Suprapubic skin (tissue), 3 donors: Measurements from ENCODE around the gene ADAMTS17.

Experiments used
- CTCF ChIP-seq, 2 donors: fragments of 200-600 bp in 1 of 2; fragments of 450-650 bp in 1 of 2; sonication (generic) in 1 of 2; IDR thresholded peaks; one replicate each; pipeline ENCODE4 v1.5.1; 2016 to 2019; ENCODE audit warnings: antibody characterized with exemption in 2 of 2, mild to moderate bottlenecking in 1 of 2, moderate library complexity in 1 of 2
- POLR2A ChIP-seq, 2 donors: fragments of 450-650 bp; IDR thresholded peaks; one replicate each; pipeline ENCODE4 v1.6.1; 2017; ENCODE audit warnings: antibody characterized with exemption in 2 of 2, mild to moderate bottlenecking in 2 of 2, moderate library complexity in 2 of 2

- no peak for TF ChIP-seq POLR2A (IDR thresholded peaks at IDR 0.05)
- no peak for TF ChIP-seq CTCF (IDR thresholded peaks at IDR 0.05)
These were observed 336.1 kb downstream of the ADAMTS17 start for GRCh38 chr15:100005715-100006114.
